Measurements from ENCODE around the gene SDHAF3. TPM values are rescaled to one million over a fixed set of nuclear protein-coding genes. Genes with fewer than 3 reads are reported as not detected.
"Not testable (repeated sequence)": the region's sequence is repeated elsewhere in the genome, so short reads cannot be mapped to it uniquely, and the experiment has no call there.

SDHAF3 gene
- total RNA-seq (10 to 100 TPM; 12.9 to 18.4 (median 13.6) TPM), polyA plus RNA-seq (10 to 100 TPM; 13.0 to 22.6 (median 18.1) TPM)
- long read RNA-seq, donor 1, transcript SDHAF3-202 (2 exons, 2,060 nt): major isoform, 6 of 6 reads
- long read RNA-seq, donor 1, partial matches to known transcripts: 0 of 6 reads
- long read RNA-seq, donor 1, other reads (novel, unspliced or antisense): 0 of 6 reads
- long read RNA-seq, donor 2, transcript SDHAF3-202 (2 exons, 2,060 nt): major isoform, 15 of 17 reads
- long read RNA-seq, donor 2, partial matches to known transcripts: 0 of 17 reads
- long read RNA-seq, donor 2, other reads (novel, unspliced or antisense): 2 of 17 reads

DNA sequence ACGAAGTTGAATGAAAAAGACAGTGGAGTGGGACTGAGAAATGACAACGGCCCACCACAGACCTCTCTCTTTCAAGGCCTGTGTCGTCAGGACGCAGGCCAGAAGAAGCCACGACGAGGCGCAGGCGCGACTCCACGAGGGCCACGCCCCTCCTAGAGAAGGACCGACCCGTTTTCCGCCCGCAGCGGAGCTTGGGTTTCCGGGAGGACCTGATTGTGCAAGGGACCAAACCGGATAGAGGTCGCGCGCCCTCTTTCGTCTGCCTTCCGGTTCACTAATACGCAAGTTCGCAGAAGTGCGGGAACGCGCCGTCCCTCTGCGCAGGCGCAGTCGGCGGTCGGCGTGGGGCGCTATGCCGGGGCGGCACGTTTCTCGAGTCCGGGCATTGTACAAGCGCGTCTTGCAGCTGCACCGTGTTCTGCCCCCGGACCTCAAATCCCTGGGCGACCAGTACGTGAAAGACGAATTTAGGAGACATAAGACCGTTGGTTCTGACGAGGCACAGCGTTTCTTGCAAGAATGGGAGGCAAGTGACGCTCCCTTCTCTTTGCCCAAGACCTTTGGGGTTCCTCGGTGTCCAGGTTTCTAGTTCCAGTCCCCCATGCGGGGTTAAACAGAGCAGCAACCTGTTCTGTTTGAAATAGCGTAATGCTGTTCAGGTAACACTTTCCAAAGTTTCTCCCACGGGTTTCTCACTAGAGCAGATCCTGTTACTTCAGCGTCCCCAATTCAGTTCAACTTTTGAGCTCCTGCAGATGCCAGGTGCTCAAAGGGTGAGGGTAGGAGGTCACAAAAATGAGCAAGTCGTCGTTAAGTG lies at the start of gene SDHAF3:
SDHAF3 (plus strand) TSS at position 327 of the 817 bp plus-strand sequence; CDS start at position 353, 26 bp downstream.
- WGBS, 3 donors: 1% methylated on average over 53 to 59 of the region's 59 CpGs
- TF ChIP-seq, protein P1, sequence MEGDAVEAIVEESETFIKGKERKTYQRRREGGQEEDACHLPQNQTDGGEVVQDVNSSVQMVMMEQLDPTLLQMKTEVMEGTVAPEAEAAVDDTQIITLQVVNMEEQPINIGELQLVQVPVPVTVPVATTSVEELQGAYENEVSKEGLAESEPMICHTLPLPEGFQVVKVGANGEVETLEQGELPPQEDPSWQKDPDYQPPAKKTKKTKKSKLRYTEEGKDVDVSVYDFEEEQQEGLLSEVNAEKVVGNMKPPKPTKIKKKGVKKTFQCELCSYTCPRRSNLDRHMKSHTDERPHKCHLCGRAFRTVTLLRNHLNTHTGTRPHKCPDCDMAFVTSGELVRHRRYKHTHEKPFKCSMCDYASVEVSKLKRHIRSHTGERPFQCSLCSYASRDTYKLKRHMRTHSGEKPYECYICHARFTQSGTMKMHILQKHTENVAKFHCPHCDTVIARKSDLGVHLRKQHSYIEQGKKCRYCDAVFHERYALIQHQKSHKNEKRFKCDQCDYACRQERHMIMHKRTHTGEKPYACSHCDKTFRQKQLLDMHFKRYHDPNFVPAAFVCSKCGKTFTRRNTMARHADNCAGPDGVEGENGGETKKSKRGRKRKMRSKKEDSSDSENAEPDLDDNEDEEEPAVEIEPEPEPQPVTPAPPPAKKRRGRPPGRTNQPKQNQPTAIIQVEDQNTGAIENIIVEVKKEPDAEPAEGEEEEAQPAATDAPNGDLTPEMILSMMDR (IDR thresholded peaks at IDR 0.05): peak; percentile 13
- H3K36me3 ChIP-seq (ENCODE audit: insufficient read depth in 1 of 2, low read depth in 1 of 2): no peaks in the 10 kb centered on the region
- no peaks in the 10 kb centered on the region for H3K27me3 ChIP-seq (ENCODE audit: insufficient read depth in 3 of 3, low read length in 2 of 3)
- intact Hi-C loops (cut with DNase I): no loop called here
- peaks cover 14% of the 10 kb centered on the region for H3K4me1 ChIP-seq
- ATAC-seq (peak; percentile 99 to 100 (median 100)), DNase-seq (peak; percentile 98 to 99)
- H3K4me3 ChIP-seq: peak within 1 kb of the TSS; percentile 82
- peak within 1 kb of the TSS; percentile 70 for H3K27ac ChIP-seq
- H3K9me3 ChIP-seq: no peaks in the 10 kb centered on the region

DNA sequence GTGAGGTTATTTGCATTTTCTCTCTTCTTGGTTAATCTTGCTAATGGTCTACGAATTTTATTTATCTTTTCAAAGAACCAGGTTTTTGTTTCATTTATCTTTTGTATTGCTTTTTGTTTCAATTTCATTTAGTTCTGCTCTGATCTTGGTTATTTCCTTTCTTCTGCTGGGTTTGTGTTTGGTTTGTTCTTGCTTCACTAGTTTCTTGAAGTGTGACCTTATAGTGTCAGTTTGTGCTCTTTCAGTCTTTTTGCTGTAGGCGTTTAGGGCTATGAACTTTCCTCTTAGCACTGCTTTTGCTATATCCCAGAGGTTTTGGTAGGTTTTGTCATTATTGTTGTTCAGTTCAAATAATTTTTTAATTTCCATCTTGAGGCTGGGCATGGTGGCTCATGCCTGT lies 45.5 kb upstream of the SDHAF3 start:
- H3K4me3 ChIP-seq; H3K9me3 ChIP-seq; H3K27ac ChIP-seq; ATAC-seq; H3K4me1 ChIP-seq; intact Hi-C loops (cut with DNase I); H3K36me3 ChIP-seq (ENCODE audit: insufficient read depth in 1 of 2, low read depth in 1 of 2); H3K27me3 ChIP-seq (ENCODE audit: insufficient read depth in 3 of 3, low read length in 2 of 3); DNase-seq: not testable (repeated sequence)
- whole genome bisulfite sequencing, 3 donors: 58 to 76% (median 71%) methylated on average over 2 of the region's 2 CpGs

DNA sequence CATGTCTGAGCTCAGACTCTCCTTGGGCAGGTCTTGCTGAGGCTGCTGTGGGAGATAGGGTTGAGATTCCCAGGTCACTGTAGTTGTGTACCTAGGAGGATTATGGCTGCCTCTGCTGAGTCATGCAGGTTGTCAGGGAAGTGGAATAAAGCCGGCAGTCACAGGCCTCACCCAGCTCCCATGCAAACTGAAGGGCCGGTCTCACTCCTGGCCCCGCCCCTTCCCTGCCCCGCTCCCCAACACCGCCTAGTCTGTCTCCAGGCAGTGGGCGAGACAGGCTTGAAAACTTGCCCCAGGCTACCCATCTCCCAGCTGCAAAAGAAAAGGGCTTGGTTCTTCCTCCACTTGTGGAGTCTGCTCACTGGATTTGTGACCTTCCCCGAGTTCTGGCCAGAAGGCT lies 41.6 kb upstream of the SDHAF3 start:
- Histone ChIP-seq H3K27ac (no peak overlapping the region), H3K27me3 (ENCODE audit: insufficient read depth in 3 of 3, low read length in 2 of 3) (peaks cover 0 to 4% (median 0%) of the 10 kb centered on the region in 3 donors), H3K4me1 (no peaks in the 10 kb centered on the region), H3K36me3 (ENCODE audit: insufficient read depth in 1 of 2, low read depth in 1 of 2) (no peaks in the 10 kb centered on the region), H3K9me3 (no peaks in the 10 kb centered on the region), H3K4me3 (no peak overlapping the region)
- 66 to 84% (median 76%) methylated on average over 6 to 7 of the region's 7 CpGs for WGBS, 3 donors
- ATAC-seq (no peak), DNase-seq (no peak)
- intact Hi-C loops (cut with DNase I): no loop called here
- TF ChIP-seq, protein P1 (IDR thresholded peaks at IDR 0.05): no peak

DNA sequence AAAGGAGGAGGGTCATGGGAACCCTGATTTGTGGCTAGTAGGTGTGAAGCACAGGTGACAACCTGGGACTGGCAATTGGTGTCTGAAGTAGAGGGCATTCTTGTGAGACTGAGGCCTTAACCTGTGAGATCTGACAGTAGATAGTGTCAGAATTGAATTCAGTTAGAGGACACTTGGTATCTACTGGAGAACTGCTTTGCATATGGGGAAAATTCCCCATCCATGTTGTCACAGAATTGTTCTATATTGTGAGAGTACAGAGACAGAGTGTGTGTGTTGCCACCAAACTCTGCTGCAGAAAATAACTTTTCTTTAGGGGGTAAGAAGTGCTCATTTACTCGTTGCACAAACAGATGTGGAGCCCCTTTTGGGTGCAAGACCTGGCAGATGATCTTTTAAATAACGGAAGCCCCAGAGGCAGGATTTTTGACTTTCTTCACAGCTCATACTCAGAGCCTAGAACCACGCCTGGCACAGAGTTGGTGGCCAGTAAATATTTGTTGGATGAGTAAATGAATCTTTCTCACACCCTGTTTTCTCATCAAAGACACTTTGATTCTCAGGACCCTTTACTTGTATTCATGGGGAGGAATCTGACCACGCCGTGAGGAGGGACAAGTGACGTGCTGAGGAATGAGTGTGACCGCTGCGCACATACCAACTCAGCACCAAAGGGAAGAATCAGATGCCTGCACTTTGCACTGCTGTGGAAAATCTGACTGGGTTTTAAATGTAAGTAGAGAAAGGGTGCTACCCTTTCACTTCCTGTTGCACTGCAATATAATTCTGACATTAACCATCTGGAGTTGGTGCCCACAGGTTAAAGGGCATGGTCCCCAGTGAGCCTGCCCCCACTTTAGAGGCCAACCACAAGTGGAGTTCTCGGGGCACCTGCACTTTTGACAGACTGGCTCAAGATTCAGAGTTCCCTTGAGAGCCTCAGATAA lies 39.2 kb upstream of the SDHAF3 start:
- Histone ChIP-seq H3K36me3 (ENCODE audit: insufficient read depth in 1 of 2, low read depth in 1 of 2) (no peaks in the 10 kb centered on the region), H3K27ac (no peak overlapping the region), H3K4me3 (no peak overlapping the region), H3K9me3 (no peaks in the 10 kb centered on the region), H3K4me1 (no peaks in the 10 kb centered on the region), H3K27me3 (ENCODE audit: insufficient read depth in 3 of 3, low read length in 2 of 3) (peaks cover 0 to 4% (median 0%) of the 10 kb centered on the region in 3 donors)
- DNase-seq: no peak
- intact Hi-C loops (cut with DNase I): no loop called here
- TF ChIP-seq, protein P1 (IDR thresholded peaks at IDR 0.05): no peak
- ATAC-seq: no peak
- 34 to 47% (median 44%) methylated on average over 9 of the region's 9 CpGs for WGBS, 3 donors
